ENCODE data around the gene ARHGDIA. TPM values are rescaled to one million over a fixed set of nuclear protein-coding genes. Genes with fewer than 3 reads are reported as not detected.

The ARHGDIA gene
- total RNA-seq, 2 experiments from 2014 or later = 538 to 539 TPM

- no peaks in the 10 kb centered on the region for H3K9me3 Mint-ChIP-seq
- H3K4me3 Mint-ChIP-seq = peak overlapping the region; percentile 87
- no peak for DNase-seq
- H3K36me3 Mint-ChIP-seq = peaks cover 39% of the 10 kb centered on the region
- no peaks in the 10 kb centered on the region for H3K27me3 Mint-ChIP-seq
- peaks cover 12% of the 10 kb centered on the region for H3K4me1 Mint-ChIP-seq
- no peak for ATAC-seq (ENCODE audit: low read depth)
- peak overlapping the region; percentile 83 for H3K27ac Mint-ChIP-seq
- POLR2A ChIA-PET = interaction anchor here (1.0 to 5.5 kb wide), 2 partner anchors 19 to 39 kb away, joined by 3 to 26 read pairs; partner anchors contain the start of gene ARHGDIA
These were observed 18.0 kb upstream of the ARHGDIA start for GRCh38 chr17:81888988-81889595.

- H3K36me3 Mint-ChIP-seq = peaks cover 39% of the 10 kb centered on the region
- peaks cover 11% of the 10 kb centered on the region for H3K4me1 Mint-ChIP-seq
- DNase-seq (no peak), ATAC-seq (ENCODE audit: low read depth) (no peak)
- no peaks in the 10 kb centered on the region for H3K27me3 Mint-ChIP-seq
- H3K4me3 Mint-ChIP-seq = peak overlapping the region; percentile 54
- POLR2A ChIA-PET = interaction anchor here (0.6 kb wide), 1 partner anchor 11 kb away, joined by 5 read pairs; no protein-coding TSS in a partner anchor
- H3K9me3 Mint-ChIP-seq = no peaks in the 10 kb centered on the region
- H3K27ac Mint-ChIP-seq = peak overlapping the region; percentile 83
These were observed 17.2 kb upstream of the ARHGDIA start for GRCh38 chr17:81888105-81888987.

GRCh38 chr17:81885869-81886548 lies 14.9 kb upstream of the ARHGDIA start:
- POLR2A ChIA-PET = interaction anchor here (0.8 to 1.2 kb wide), 3 partner anchors 17 to 183 kb away, joined by 3 read pairs; partner anchors contain the start of gene MRPL12
- H3K4me1 Mint-ChIP-seq = peaks cover 11% of the 10 kb centered on the region
- ATAC-seq (ENCODE audit: low read depth) = no peak
- H3K27ac Mint-ChIP-seq = peak overlapping the region; percentile 48
- no peak overlapping the region for H3K4me3 Mint-ChIP-seq
- no peaks in the 10 kb centered on the region for H3K27me3 Mint-ChIP-seq
- DNase-seq = no peak
- no peaks in the 10 kb centered on the region for H3K9me3 Mint-ChIP-seq
- peaks cover 41% of the 10 kb centered on the region for H3K36me3 Mint-ChIP-seq

- Mint-ChIP-seq H3K4me1 (peaks cover 11% of the 10 kb centered on the region), H3K9me3 (no peaks in the 10 kb centered on the region), H3K27ac (no peak overlapping the region), H3K36me3 (peaks cover 36% of the 10 kb centered on the region), H3K4me3 (no peak overlapping the region), H3K27me3 (no peaks in the 10 kb centered on the region)
- ATAC-seq (ENCODE audit: low read depth) = no peak
- POLR2A ChIA-PET = interaction anchor here (0.6 to 1.1 kb wide), 2 partner anchors 13 to 182 kb away, joined by 3 to 8 read pairs; partner anchors contain the start of gene MRPL12
- no peak for DNase-seq
These were observed 14.3 kb upstream of the ARHGDIA start for GRCh38 chr17:81885454-81885853.

GRCh38 chr17:81884968-81885367 lies 13.8 kb upstream of the ARHGDIA start:
- peaks cover 35% of the 10 kb centered on the region for H3K36me3 Mint-ChIP-seq
- H3K27me3 Mint-ChIP-seq = no peaks in the 10 kb centered on the region
- no peaks in the 10 kb centered on the region for H3K9me3 Mint-ChIP-seq
- no peak overlapping the region for H3K27ac Mint-ChIP-seq
- DNase-seq (no peak), ATAC-seq (ENCODE audit: low read depth) (no peak)
- peaks cover 11% of the 10 kb centered on the region for H3K4me1 Mint-ChIP-seq
- H3K4me3 Mint-ChIP-seq = no peak overlapping the region
- POLR2A ChIA-PET = interaction anchor here (0.6 to 1.0 kb wide), 3 partner anchors 12 to 32 kb away, joined by 3 to 8 read pairs (median 3); no protein-coding TSS in a partner anchor

GRCh38 chr17:81884520-81884919 lies 13.4 kb upstream of the ARHGDIA start:
- H3K36me3 Mint-ChIP-seq = peaks cover 40% of the 10 kb centered on the region
- no peak overlapping the region for H3K4me3 Mint-ChIP-seq
- peak; percentile 23 for ATAC-seq (ENCODE audit: low read depth)
- peaks cover 13% of the 10 kb centered on the region for H3K4me1 Mint-ChIP-seq
- POLR2A ChIA-PET = interaction anchor here (0.7 to 1.0 kb wide), 2 partner anchors 31 to 33 kb away, joined by 3 read pairs; no protein-coding TSS in a partner anchor
- DNase-seq = no peak
- no peaks in the 10 kb centered on the region for H3K27me3 Mint-ChIP-seq
- no peaks in the 10 kb centered on the region for H3K9me3 Mint-ChIP-seq
- no peak overlapping the region for H3K27ac Mint-ChIP-seq

- POLR2A ChIA-PET = interaction anchor here (1.6 kb wide), 1 partner anchor 13 kb away, joined by 5 read pairs; no protein-coding TSS in a partner anchor
- Mint-ChIP-seq H3K36me3 (peaks cover 27% of the 10 kb centered on the region), H3K9me3 (no peaks in the 10 kb centered on the region), H3K4me1 (peaks cover 2% of the 10 kb centered on the region), H3K27me3 (no peaks in the 10 kb centered on the region), H3K27ac (no peak overlapping the region), H3K4me3 (no peak overlapping the region)
- ATAC-seq (ENCODE audit: low read depth) = no peak
- DNase-seq = no peak
These were observed 8.0 kb upstream of the ARHGDIA start for GRCh38 chr17:81879121-81879520.

- POLR2A ChIA-PET = no interaction called here
- Mint-ChIP-seq H3K9me3 (no peaks in the 10 kb centered on the region), H3K4me1 (peaks cover 3% of the 10 kb centered on the region), H3K4me3 (no peak overlapping the region), H3K36me3 (peaks cover 27% of the 10 kb centered on the region), H3K27ac (no peak overlapping the region), H3K27me3 (no peaks in the 10 kb centered on the region)
- no peak for DNase-seq
- no peak for ATAC-seq (ENCODE audit: low read depth)
These were observed 7.2 kb upstream of the ARHGDIA start for GRCh38 chr17:81878294-81878693.

GRCh38 chr17:81877569-81877968 lies 6.4 kb upstream of the ARHGDIA start:
- Mint-ChIP-seq H3K36me3 (peaks cover 27% of the 10 kb centered on the region), H3K27ac (no peak overlapping the region), H3K9me3 (no peaks in the 10 kb centered on the region), H3K27me3 (no peaks in the 10 kb centered on the region), H3K4me3 (no peak overlapping the region), H3K4me1 (peaks cover 9% of the 10 kb centered on the region)
- POLR2A ChIA-PET = interaction anchor here (0.6 to 0.8 kb wide), 3 partner anchors 10 to 49 kb away, joined by 5 to 6 read pairs (median 5); no protein-coding TSS in a partner anchor
- ATAC-seq (ENCODE audit: low read depth) (no peak), DNase-seq (no peak)

- Mint-ChIP-seq H3K4me3 (peak overlapping the region; percentile 88), H3K4me1 (peaks cover 20% of the 10 kb centered on the region)
- peak; percentile 17 for ATAC-seq (ENCODE audit: low read depth)
These were observed 472 bp upstream of the ARHGDIA start for GRCh38 chr17:81871387-81872230.

GRCh38 chr17:81870131-81870980 lies 781 bp downstream of the ARHGDIA start:
- H3K27me3 Mint-ChIP-seq = no peaks in the 10 kb centered on the region
- peaks cover 20% of the 10 kb centered on the region for H3K4me1 Mint-ChIP-seq
- H3K27ac Mint-ChIP-seq = peak overlapping the region; percentile 91
- peak overlapping the region; percentile 90 for H3K4me3 Mint-ChIP-seq
- POLR2A ChIA-PET = interaction anchor here (0.6 to 3.5 kb wide), 13 partner anchors 9 to 359 kb away, joined by 3 to 29 read pairs (median 5); partner anchors contain the start of genes ALYREF, ANAPC11, ARL16 and HGS
- peaks cover 11% of the 10 kb centered on the region for H3K36me3 Mint-ChIP-seq
- DNase-seq = peak; percentile 76
- ATAC-seq (ENCODE audit: low read depth) = peak; percentile 46
- no peaks in the 10 kb centered on the region for H3K9me3 Mint-ChIP-seq

More at GRCh38 chr17:81871387-81872230, 472 bp upstream of the ARHGDIA start:
- DNase-seq = peak; percentile 99
- Mint-ChIP-seq H3K9me3 (no peaks in the 10 kb centered on the region), H3K27me3 (no peaks in the 10 kb centered on the region), H3K27ac (peak overlapping the region; percentile 97), H3K36me3 (peaks cover 8% of the 10 kb centered on the region)
- POLR2A ChIA-PET = interaction anchor here (0.6 to 3.5 kb wide), 18 partner anchors 8 to 1607 kb away, joined by 3 to 29 read pairs (median 6); partner anchors contain the start of genes ALYREF, ANAPC11, MAFG and MCRIP1
